Kidney glomerular epithelial cell (primary cell): ENCODE measurements around the gene COPB1.

Experiments used
- DNase-seq: peaks from one replicate; lab custom pipeline; 2025; lab: John Stamatoyannopoulos, UW

The COPB1 gene

GRCh38 chr11:14425621-14426020, 74.0 kb downstream of the COPB1 start:
- DNase-seq: no peak

DNA sequence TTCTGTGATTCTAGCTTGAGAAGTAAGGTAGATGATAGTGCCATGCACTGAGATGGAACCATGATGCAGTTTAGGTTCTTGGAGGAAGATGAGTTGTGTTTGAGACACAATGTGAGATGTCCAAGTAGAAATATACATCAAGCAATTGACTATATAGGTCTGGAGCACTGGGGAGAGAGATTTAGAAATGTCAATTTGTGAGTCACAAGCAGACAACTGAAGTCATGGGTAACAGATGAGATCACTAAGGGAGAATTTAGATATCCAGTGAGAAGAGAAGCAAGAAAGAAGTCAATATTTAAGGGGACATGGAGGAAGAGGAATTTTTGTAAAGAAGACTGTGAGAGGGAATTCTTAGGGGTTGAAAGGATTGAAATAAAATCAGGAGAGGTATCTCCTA, 75.5 kb downstream of the COPB1 start:
- DNase-seq: peak; percentile 28

GRCh38 chr11:14423633-14424032, 76.0 kb downstream of the COPB1 start:
- no peak for DNase-seq

- DNase-seq: peak; percentile 33
Observed at GRCh38 chr11:14422814-14423182, 76.8 kb downstream of the COPB1 start.

- peak; percentile 98 for DNase-seq
Observed at GRCh38 chr11:14422052-14422813, 77.4 kb downstream of the COPB1 start.

DNA sequence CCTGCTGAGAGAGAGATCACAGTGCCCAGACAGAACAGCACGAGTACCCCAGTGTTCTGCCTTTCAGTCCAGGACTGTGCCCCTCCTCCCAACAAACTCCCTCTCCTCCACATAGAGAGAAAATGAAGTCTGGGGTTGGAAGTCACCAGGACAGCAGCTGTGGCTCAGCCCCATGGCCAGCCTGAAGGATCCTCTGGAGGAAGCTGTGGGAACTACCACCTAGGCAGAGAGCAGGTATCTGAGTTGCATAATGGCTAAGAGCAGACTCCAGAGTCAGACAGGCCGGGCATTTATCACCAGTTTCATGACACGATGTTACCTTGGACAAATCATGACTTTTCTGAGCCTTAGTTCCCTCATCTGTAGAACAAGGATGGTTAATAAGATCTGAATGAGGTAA, 79.4 kb downstream of the COPB1 start:
- DNase-seq: no peak

GRCh38 chr11:14418801-14419417, 80.7 kb downstream of the COPB1 start:
- DNase-seq: peak; percentile 35

DNA sequence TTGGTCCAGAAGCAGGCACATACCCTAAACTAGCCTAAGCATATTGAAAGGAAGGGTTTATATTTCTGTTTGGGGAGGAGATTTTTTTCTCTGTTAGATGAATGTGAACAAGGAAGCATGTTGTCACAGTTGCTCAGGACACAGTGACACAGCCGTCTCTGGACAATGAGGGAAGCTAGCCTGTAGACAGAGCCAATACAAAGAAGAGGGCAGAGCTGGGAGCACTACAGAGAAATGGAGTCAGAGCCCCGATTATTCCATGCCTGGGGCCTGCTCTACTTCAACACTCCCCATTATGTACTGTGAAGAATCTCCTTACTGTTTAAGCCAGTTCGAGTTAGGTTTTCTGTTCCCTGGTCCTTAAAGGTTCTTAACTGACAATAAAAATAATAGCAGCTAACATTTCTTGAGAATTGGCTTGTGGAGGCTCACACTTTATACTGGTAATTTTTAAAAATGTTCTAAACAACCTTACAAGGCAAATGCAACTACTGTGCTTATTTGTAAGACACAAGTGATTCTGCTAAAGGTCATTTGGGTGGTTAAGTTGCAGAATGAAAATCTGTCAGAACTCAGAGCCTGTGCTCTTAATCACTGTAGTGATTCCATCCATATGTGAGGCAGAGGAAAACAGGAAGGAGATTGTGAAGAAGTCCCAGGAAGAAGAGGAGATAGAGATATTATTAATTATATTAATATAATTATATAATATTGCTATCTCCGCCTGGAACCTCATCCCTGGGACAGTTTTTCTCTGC, 81.8 kb downstream of the COPB1 start:
- DNase-seq: no peak

GRCh38 chr11:14417186-14417585, 82.4 kb downstream of the COPB1 start:
- DNase-seq: no peak

GRCh38 chr11:14414470-14415461, 84.8 kb downstream of the COPB1 start:
- no peak for DNase-seq

GRCh38 chr11:14413307-14414069, 86.1 kb downstream of the COPB1 start:
- DNase-seq: no peak

DNA sequence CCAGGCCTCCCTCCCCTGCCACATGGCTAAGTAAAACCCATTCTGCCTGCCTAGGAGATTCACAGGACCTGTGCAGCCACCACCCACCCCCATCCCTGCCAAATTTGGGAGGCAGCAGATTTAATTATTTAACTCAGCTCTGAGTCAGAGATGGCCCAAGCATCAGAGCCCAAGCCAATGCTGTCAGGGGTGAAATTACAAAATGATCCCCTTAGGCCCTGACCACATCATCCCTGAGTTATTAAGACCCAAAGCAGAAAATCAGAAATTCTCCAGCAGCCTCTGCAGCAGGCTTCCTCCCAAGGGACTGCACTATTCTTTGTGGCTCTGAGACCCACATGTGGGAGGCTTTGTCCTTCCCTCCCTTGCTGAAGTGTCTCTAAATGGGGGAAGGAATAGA, 87.8 kb downstream of the COPB1 start:
- DNase-seq: no peak

DNA sequence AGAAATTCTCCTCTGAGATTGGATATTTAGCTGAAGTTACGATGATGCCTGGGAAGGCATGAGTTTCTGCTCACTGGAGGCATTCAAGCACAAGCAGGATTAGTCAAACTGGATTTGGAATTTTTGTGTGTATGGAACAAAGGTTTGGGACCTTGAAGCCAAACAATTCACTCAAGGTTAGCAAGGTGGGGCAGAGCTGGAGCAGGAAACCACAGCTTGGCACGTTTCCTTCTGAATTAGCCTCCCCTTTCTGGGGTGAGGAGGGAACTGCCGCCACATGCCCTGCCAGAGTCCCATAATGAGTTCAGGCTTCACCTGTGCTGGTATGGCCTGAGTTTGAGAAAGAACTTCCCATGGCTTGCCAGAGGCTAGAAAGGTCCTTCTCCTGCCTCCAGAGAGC, 89.7 kb downstream of the COPB1 start:
- no peak for DNase-seq

DNA sequence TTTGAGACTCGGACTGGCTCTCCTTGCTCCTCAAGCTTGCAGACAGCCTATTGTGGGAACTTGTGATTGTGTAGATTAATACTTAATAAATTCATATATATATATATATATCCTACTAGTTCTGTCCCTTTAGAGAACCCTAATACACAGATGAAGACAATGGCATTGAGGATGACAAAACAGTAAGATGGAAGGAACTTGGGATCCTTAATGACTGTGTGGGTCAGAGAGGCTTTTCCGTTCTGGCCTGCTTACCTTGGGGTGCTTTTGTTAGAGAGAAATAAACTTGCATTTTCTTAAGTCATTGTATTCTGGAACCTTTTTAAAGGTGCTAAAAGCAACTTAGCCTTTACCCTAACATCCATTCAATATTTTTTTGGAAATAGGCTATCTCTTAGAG, 91.0 kb downstream of the COPB1 start:
- DNase-seq: no peak
